Choroid plexus epithelial cell (primary cell): ENCODE data around the gene CHRND.
A peak's percentile ranks its signal among the peaks of the same experiment; 100 is the strongest.

Experiments
- DNase-seq: peaks from one replicate; pipeline ENCODE4 v3.0.0-alpha.2; 2010; ENCODE audit warnings: low read depth
- H3K4me3 ChIP-seq: 2 replicates; pipeline ENCODE4 v1.5.1; 2011; ENCODE audit warnings: low read depth, mild to moderate bottlenecking, control low read depth, low read length, moderate library complexity
- CTCF ChIP-seq: conservative IDR thresholded peaks from 2 replicates; pipeline ENCODE4 v1.5.1; 2011; ENCODE audit warnings: low read depth, mild to moderate bottlenecking, control low read depth, inconsistent platforms, low read length, moderate library complexity

CHRND gene

GRCh38 chr2:232522623-232523401 lies 3.1 kb upstream of the CHRND start:
- DNase-seq, result no peak
- no peak for TF ChIP-seq CTCF
- no peak overlapping the region for H3K4me3 ChIP-seq

- TF ChIP-seq CTCF, result no peak
- no peak for DNase-seq
- no peak overlapping the region for H3K4me3 ChIP-seq
These were observed 2.6 kb upstream of the CHRND start for GRCh38 chr2:232523402-232523681.

GRCh38 chr2:232523682-232524597 lies 2.0 kb upstream of the CHRND start:
- TF ChIP-seq CTCF, result peak; percentile 22
- peak; percentile 17 for DNase-seq
- H3K4me3 ChIP-seq, result no peak overlapping the region

GRCh38 chr2:232524771-232525170 lies 1.2 kb upstream of the CHRND start:
- no peak for TF ChIP-seq CTCF
- no peak for DNase-seq
- no peak overlapping the region for H3K4me3 ChIP-seq

- no peak overlapping the region for H3K4me3 ChIP-seq
- no peak for DNase-seq
- TF ChIP-seq CTCF, result no peak
These were observed 761 bp upstream of the CHRND start for GRCh38 chr2:232525199-232525598.

- no peak for DNase-seq
- TF ChIP-seq CTCF, result no peak
- H3K4me3 ChIP-seq, result no peak overlapping the region
These were observed 497 bp downstream of the CHRND start for GRCh38 chr2:232526372-232526941.
